Kidney epithelial cell (primary cell): ENCODE measurements around the gene HERPUD1. TPM values are rescaled to one million over a fixed set of nuclear protein-coding genes. Genes with fewer than 3 reads are reported as not detected.

Source experiments
- DNase-seq: peaks from one replicate; pipeline ENCODE4 v3.0.0-alpha.2; 2010; ENCODE audit warnings: low read depth
- H3K27me3 ChIP-seq: 2 replicates; pipeline ENCODE4 v1.6.0; 2011; ENCODE audit warnings: low read length; ENCODE audit not compliant: control insufficient read depth, insufficient read depth
- H3K36me3 ChIP-seq: 2 replicates; pipeline ENCODE4 v1.5.1; 2011; ENCODE audit warnings: low read length; ENCODE audit not compliant: control insufficient read depth, insufficient read depth
- H3K4me3 ChIP-seq: 2 replicates; pipeline ENCODE4 v1.5.1; 2011; ENCODE audit warnings: low read depth, mild to moderate bottlenecking, control low read depth, low read length
- total RNA-seq: library from RNA; depleted of rRNA; stranded (reverse); fragments of >200 nt; gene quantifications from 2 replicates; pipeline ENCODE4 v1.2.3, GENCODE V29; 2015
- TF ChIP-seq, protein P1 (sequence below): IDR thresholded peaks from 2 replicates; pipeline ENCODE4 v1.5.1; 2011; ENCODE audit warnings: mild to moderate bottlenecking, moderate library complexity, low read length, control low read depth, inconsistent platforms; ENCODE audit not compliant: insufficient read depth, poor library complexity, severe bottlenecking

The HERPUD1 gene
- total RNA-seq, 1 donor from 2014 or later: 321 TPM

DNA sequence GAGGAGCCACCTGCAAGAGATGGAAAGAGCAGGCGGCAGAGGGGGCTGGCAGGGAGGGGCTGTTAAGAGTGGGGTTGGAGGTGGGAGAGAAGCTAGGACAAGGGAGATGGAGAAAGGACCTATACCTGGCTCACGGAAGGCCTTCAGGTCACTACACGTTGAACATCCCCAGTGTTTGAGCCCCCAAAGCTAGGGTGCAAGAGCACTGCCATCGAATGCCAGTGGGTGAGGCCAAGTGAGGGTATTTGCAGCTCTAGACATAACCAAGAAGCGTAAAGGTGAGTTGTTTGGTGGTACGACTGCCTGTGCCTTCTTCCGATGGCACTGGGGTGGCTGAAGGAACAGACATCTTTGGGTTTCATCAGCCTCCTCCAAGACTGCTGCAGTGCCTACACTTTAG, 17.0 kb upstream of the HERPUD1 start:
- no peak for DNase-seq
- TF ChIP-seq, protein P1, sequence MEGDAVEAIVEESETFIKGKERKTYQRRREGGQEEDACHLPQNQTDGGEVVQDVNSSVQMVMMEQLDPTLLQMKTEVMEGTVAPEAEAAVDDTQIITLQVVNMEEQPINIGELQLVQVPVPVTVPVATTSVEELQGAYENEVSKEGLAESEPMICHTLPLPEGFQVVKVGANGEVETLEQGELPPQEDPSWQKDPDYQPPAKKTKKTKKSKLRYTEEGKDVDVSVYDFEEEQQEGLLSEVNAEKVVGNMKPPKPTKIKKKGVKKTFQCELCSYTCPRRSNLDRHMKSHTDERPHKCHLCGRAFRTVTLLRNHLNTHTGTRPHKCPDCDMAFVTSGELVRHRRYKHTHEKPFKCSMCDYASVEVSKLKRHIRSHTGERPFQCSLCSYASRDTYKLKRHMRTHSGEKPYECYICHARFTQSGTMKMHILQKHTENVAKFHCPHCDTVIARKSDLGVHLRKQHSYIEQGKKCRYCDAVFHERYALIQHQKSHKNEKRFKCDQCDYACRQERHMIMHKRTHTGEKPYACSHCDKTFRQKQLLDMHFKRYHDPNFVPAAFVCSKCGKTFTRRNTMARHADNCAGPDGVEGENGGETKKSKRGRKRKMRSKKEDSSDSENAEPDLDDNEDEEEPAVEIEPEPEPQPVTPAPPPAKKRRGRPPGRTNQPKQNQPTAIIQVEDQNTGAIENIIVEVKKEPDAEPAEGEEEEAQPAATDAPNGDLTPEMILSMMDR: no peak
- Histone ChIP-seq H3K4me3 (no peak overlapping the region), H3K27me3 (no peaks in the 10 kb centered on the region), H3K36me3 (no peaks in the 10 kb centered on the region)

DNA sequence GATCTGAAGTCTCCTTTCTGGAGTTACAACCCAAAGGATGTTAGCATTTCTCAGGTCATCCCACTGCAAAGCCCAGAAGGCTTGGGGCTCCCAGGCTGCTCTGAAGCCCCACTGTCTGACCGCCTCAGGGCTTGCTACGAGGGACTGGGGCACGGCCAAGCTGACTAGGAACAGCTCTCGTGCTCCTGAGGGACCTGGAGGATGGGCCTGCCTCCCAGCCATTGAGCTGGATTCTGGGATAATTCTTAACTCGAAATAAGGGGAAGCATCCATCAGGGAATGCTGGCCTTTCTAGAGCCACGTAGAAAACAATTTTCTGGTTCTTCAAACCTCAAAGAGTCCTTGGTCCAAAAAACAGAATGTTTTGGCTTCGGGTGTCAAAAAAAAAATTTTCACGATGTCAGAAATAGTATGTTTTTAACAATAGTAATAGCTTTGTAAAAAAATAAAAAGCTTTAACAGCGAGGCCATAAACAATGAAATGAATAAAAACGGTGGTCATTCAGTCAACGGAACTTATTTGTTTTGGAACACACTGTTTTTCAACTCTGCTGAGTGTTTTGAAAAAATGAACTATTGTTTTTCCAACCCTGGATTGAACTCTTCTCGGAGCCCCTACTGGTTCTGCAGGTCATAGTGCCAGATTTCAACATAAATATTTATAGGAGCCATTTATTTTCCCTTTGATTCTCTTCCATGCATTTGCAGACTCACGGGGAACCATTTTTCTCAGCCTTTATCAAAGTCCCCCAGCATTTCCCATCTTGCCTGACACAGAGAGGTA, 16.4 kb upstream of the HERPUD1 start:
- DNase-seq: no peak
- no peak overlapping the region for H3K4me3 ChIP-seq
- H3K27me3 ChIP-seq: no peaks in the 10 kb centered on the region
- TF ChIP-seq, protein P1: no peak
- no peaks in the 10 kb centered on the region for H3K36me3 ChIP-seq

DNA sequence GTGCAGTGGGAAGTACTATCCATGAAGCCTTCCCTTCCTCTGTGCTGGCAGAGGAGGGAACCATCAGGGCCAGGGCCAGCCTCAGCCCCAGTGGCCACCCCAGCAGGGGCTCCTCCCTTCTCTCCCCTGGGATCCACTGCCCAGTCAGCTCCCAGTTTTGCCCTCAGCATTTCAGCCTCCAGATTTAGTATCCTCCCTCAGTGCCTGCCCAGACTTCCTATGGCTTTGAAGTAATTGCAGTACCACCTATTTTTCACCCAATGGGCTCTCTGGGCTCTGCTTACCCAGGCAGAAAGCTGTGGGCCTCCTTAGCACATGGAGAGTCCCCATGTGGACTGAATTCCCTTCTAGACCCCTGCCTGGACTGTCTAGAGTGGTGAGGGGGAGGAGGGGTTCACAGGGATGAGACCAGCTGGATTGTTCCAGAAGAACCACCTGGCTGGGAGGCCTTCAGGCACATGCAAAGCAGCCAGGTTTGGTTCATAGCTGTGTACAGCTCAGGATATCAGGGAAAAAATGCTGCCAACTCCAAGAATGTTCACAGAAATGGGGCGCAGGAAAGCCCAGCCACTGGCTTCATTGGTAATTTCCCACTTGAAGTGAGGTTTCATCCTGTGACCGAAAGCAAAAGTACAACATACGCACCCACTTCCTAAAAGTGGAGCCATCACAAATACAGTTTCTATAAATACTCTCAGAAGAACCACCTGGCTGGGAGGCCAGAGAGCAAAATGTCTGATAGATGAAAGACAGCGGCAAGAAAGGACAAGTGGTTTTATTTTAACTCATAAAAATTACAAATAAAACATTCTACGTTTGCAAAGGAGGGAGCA, 15.2 kb upstream of the HERPUD1 start:
- H3K4me3 ChIP-seq: no peak overlapping the region

DNA sequence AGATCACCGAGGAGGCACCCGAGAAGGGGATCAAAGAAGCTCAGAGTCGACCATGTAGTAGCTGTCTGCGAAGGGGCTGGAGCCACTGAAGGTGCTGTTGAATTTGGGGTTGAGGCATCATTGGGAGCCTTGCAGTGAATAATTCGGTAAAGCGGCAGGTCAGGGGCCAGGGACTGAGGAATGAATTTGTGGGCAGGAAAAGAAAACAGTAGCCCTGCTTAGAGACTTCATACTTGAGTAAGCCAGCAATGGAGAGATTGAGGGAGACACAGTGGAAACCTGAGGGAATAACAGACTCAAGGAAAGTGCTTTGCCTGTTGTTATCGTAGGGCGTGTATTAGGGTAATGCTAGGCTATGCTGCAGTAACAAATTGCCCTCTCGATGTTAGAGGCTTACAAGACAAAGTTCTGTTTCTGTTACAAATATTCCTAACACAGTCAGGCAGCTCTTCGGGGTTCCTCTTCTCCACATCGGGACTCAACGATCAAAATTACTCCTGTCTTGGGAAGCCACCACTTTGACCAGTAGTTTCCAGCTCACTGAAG, 13.4 kb upstream of the HERPUD1 start:
- Histone ChIP-seq H3K4me3 (no peak overlapping the region), H3K27me3 (no peaks in the 10 kb centered on the region), H3K36me3 (no peaks in the 10 kb centered on the region)
- TF ChIP-seq, protein P1: no peak
- DNase-seq: no peak

More for the DNA sequence above, 15.2 kb upstream of the HERPUD1 start:
- no peak for DNase-seq
- TF ChIP-seq, protein P1: no peak
- H3K36me3 ChIP-seq: no peaks in the 10 kb centered on the region
- no peaks in the 10 kb centered on the region for H3K27me3 ChIP-seq

DNA sequence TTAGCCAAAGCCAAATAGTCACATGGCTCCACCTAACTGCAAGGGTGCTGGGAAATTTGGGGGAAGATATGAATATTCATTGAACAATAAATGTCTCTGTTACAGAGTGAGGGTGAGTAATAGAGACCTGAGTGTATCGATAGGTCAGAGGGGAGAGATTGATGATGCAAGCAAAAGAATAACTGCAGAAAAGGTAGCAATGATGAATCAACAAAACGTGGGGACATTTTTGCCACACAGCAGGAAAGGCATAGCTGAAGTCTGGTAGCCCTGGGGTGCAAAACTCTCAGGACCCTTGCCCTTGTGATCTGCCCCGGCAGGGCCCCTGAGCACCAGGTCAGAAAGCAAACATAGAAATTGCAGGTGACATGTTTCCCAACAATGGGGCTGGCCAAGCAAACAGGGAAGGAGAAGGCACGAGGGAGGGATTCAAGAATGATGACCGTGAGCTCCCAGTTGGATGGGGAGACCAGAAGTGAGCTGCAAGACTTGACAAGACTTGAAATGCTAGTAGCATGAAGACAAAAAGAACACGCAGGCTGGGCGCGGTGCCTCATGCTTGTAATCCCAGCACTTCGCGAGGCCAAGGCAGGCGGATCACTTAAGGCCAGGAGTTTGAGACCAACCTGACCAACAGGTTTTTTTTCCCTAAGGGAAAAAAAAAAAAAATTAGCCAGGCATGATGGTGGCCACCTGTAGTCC, 12.7 kb upstream of the HERPUD1 start:
- TF ChIP-seq, protein P1: no peak
- no peak for DNase-seq
- no peak overlapping the region for H3K4me3 ChIP-seq
- no peaks in the 10 kb centered on the region for H3K27me3 ChIP-seq
- H3K36me3 ChIP-seq: no peaks in the 10 kb centered on the region
